Transverse colon (tissue), 4 donors: ENCODE measurements around the gene PPIL1. TPM values are rescaled to one million over a fixed set of nuclear protein-coding genes. Genes with fewer than 3 reads are reported as not detected.

Experiments used
- DNase-seq: peaks from one replicate; pipeline ENCODE4 v3.0.0-alpha.2; 2019
- H3K27ac ChIP-seq, 4 donors: fragments of 200-600 bp; sonication (generic); 2 replicates each; pipeline ENCODE4 v1.5.1; 2016 to 2018; ENCODE audit warnings: inconsistent platforms in 4 of 4
- H3K27me3 ChIP-seq: fragments of 200-600 bp; sonication (generic); 2 replicates; pipeline ENCODE4 v1.5.1; 2017; ENCODE audit warnings: inconsistent platforms
- H3K36me3 ChIP-seq, 4 donors: fragments of 200-600 bp; sonication (generic); 2 replicates each; pipeline ENCODE4 v1.5.1; 2017 to 2019; ENCODE audit warnings: inconsistent platforms in 4 of 4
- H3K4me1 ChIP-seq, 4 donors: fragments of 200-600 bp; sonication (generic); 2 replicates each; pipeline ENCODE4 v1.5.1; 2017 to 2020; ENCODE audit warnings: inconsistent platforms in 4 of 4
- H3K4me3 ChIP-seq, 4 donors: fragments of 200-600 bp; sonication (generic); 1 replicate in 1 of 4; 2 replicates in 3 of 4; pipeline versions ENCODE4 v1.5.1 to v1.6.1; 2017 to 2019; ENCODE audit warnings: inconsistent platforms in 4 of 4
- H3K9me3 ChIP-seq, 2 donors: fragments of 200-600 bp; sonication (generic); 2 replicates each; pipeline ENCODE4 v1.5.1; 2017 to 2019; ENCODE audit warnings: inconsistent platforms in 2 of 2
- CTCF ChIP-seq, 5 experiments: fragments of 200-600 bp in 3 of 5; fragments of 450-650 bp in 2 of 5; sonication (generic) in 3 of 5; IDR thresholded peaks; 1 replicate in 2 of 5; 2 replicates in 3 of 5; pipeline ENCODE4 v1.5.1; 2016 to 2017; ENCODE audit warnings: antibody characterized with exemption in 5 of 5, inconsistent platforms in 3 of 5, mild to moderate bottlenecking in 2 of 5, moderate library complexity in 1 of 5
- EP300 ChIP-seq: sonication (generic); formaldehyde crosslinking; IDR thresholded peaks from one replicate; pipeline ENCODE4 v1.6.1; 2017; ENCODE audit warnings: antibody characterized with exemption, low read depth
- POLR2A ChIP-seq: fragments of 450-650 bp; IDR thresholded peaks from one replicate; pipeline ENCODE4 v1.6.1; 2016; ENCODE audit warnings: antibody characterized with exemption, mild to moderate bottlenecking, moderate library complexity
- POLR2AphosphoS5 ChIP-seq, 3 donors: sonication (generic); formaldehyde crosslinking; IDR thresholded peaks; one replicate each; pipeline ENCODE4 v1.6.1; 2016; ENCODE audit warnings: antibody characterized with exemption in 3 of 3
- WGBS, 2 donors: methylation state at CpG; one replicate each; pipeline ENCODE4 v1.1.5; 2018; ENCODE audit warnings: low coverage in 1 of 2; 5-methylcytosine and 5-hydroxymethylcytosine counted together
- in situ Hi-C, 4 donors: fragments of 200-750 bp; cut with MboI; loops; one replicate each; pipeline versions ENCODE4 v1.15.0 to v1.15.1; 2017; ENCODE audit warnings: low sequenced_read_pairs in 3 of 4, low pct_ligation_motif_present in 1 of 4, low pct_unique_long_range_greater_than_20kb in 1 of 4
- intact Hi-C: fragments of 100-400 bp; cut with DNase I; formaldehyde crosslinking; loops from one replicate; pipeline ENCODE4 v1.15.1; 2023; ENCODE audit warnings: low total_unique reads
- total RNA-seq, 4 donors: library from RNA; depleted of rRNA; stranded (reverse); fragments of >200 nt; gene quantifications; one replicate each; pipeline ENCODE4 v1.1.0, GENCODE V29; 2016

PPIL1 gene
- total RNA-seq, 4 donors from 2014 or later, result 1.00 to 5.6 (median 3.3) TPM

DNA sequence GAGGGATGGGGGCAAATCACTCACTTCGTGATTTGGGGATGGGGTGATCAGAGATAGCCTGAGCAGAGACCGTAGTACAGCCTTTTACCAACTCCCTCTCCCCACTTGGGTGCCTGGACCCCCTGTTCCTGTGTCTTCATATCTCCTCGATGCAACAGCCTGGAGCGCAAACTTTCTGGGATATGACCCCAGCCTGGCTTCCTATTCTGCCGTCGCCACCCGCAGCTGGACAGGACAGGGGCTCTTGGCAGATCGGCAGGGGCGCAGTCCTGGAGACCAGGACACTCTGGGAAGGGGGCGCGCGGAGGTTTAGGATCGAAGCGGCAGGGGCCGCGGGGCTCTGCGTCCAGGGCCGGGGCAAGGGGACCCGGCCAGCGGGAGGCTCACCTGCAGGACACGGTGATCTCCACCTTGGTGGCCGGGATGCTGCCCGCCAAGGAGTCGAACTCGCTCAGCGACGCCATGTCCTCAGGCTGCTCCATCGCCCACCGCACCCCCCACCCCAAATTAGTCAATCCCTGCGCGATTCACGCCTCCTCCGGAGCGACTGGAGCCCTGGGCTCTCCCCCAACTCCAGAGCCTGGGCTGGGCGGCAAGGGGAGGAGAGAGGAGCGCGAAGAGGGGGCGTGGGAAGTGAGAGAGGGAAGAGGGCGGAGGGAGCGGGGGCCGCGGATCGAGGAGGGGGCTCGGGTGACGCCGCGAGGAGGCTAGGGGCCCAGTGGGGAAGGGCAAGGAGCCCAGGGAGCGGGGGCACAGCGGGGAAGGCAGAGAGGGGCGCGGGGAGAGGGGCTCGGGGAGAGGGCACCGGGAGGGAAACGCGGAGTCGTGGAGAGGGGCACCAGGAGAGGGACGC lies 35.5 kb downstream of the PPIL1 start, which contains the start of gene CPNE5:
CPNE5 (minus strand) TSS at position 549 of the 853 bp plus-strand sequence; CDS start at position 482, 67 bp downstream.
- 26 to 58% methylated on average over 2 to 46 of the region's 57 CpGs for WGBS, 2 donors
- Histone ChIP-seq H3K27ac (peak within 1 kb of the TSS in 1 of 4 donors; percentile 53), H3K4me3 (peak within 1 kb of the TSS; percentile 29 to 52 (median 38)), H3K9me3 (no peaks in the 10 kb centered on the region), H3K4me1 (peaks cover 7 to 24% (median 19%) of the 10 kb centered on the region in 4 donors), H3K36me3 (no peaks in the 10 kb centered on the region), H3K27me3 (peaks cover 32% of the 10 kb centered on the region)
- TF ChIP-seq POLR2AphosphoS5 (IDR thresholded peaks at IDR 0.05) (no peak), EP300 (no peak), POLR2A (no peak), CTCF (IDR thresholded peaks at IDR 0.05) (no peak)
- intact Hi-C loops, result no loop called here
- no peak for DNase-seq
- in situ Hi-C loops, result no loop called here

DNA sequence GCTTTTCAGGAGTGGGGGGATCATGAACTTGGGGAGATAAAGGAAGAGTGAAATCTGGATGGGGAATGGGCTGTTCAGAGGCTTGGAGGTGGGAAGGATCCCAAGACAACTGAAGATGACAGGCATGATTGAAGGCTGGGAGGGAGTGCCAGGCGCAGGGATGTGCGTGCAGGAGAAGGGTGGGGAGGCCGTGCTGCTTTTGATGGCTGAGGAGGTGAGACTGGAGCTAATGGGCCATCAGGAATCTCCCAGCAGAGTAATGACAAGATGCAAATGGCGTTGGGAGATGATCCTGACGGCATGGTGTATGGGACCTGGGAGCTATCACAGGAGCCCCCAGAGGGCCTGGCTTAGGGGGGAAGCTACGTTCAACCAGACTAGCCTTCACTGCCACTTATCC lies 36.9 kb downstream of the PPIL1 start:
- Histone ChIP-seq H3K4me1 (peaks cover 7 to 24% (median 19%) of the 10 kb centered on the region in 4 donors), H3K4me3 (no peak overlapping the region), H3K27me3 (peaks cover 32% of the 10 kb centered on the region), H3K9me3 (no peaks in the 10 kb centered on the region), H3K36me3 (no peaks in the 10 kb centered on the region), H3K27ac (no peak overlapping the region)
- TF ChIP-seq CTCF (IDR thresholded peaks at IDR 0.05) (no peak), POLR2AphosphoS5 (IDR thresholded peaks at IDR 0.05) (no peak), EP300 (no peak), POLR2A (no peak)
- WGBS, 2 donors, result 92 to 96% methylated on average over 5 to 6 of the region's 6 CpGs
- no peak for DNase-seq
- in situ Hi-C loops, result no loop called here
- intact Hi-C loops, result no loop called here

DNA sequence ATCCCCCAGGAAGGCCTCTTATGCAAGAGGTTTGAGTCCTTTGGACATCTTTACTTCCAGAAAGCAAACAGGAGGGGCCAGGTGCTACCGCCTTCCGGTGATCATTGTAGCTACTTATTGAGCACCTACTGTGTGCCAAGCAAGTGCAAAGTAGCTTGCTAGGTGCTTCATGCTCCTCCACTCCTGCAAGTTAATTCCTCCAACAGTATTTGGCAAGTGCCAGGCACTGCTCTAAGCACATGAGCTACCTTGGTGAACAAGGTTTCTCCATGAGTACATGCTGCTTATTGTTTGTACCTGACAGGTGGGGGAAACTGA lies 37.6 kb downstream of the PPIL1 start:
- Histone ChIP-seq H3K4me1 (peaks cover 7 to 24% (median 19%) of the 10 kb centered on the region in 4 donors), H3K27me3 (peaks cover 32% of the 10 kb centered on the region)
- 91% methylated on average over 2 of the region's 2 CpGs; no CpG with 5 or more reads in 1 of the 2 donors for WGBS, 2 donors

More for the DNA sequence above, 37.6 kb downstream of the PPIL1 start:
- Histone ChIP-seq H3K4me3 (no peak overlapping the region), H3K9me3 (no peaks in the 10 kb centered on the region), H3K36me3 (no peaks in the 10 kb centered on the region), H3K27ac (no peak overlapping the region)
- TF ChIP-seq POLR2A, result no peak
- no peak for TF ChIP-seq CTCF (IDR thresholded peaks at IDR 0.05)
- TF ChIP-seq EP300, result no peak
- no peak for TF ChIP-seq POLR2AphosphoS5 (IDR thresholded peaks at IDR 0.05)
- no peak for DNase-seq
- in situ Hi-C loops, result no loop called here
- intact Hi-C loops, result no loop called here
